GM19324 (cell line): ENCODE data around the gene PNPLA1.

Experiments
- ATAC-seq: cut with Tn5 transposase; IDR thresholded peaks from one replicate; pipeline ENCODE4 v1.9.1; 2021; ENCODE audit warnings: mild to moderate bottlenecking, moderate library complexity; ENCODE audit not compliant: unreplicated experiment, low FRiP score

Gene PNPLA1, protein sequence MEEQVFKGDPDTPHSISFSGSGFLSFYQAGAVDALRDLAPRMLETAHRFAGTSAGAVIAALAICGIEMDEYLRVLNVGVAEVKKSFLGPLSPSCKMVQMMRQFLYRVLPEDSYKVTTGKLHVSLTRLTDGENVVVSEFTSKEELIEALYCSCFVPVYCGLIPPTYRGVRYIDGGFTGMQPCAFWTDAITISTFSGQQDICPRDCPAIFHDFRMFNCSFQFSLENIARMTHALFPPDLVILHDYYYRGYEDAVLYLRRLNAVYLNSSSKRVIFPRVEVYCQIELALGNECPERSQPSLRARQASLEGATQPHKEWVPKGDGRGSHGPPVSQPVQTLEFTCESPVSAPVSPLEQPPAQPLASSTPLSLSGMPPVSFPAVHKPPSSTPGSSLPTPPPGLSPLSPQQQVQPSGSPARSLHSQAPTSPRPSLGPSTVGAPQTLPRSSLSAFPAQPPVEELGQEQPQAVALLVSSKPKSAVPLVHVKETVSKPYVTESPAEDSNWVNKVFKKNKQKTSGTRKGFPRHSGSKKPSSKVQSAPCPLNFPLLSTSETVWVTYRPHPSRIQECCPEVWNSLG

GRCh38 chr6:36269834-36270705 lies at the start of gene PNPLA1:
PNPLA1 (plus strand) TSS chr6:36270060; CDS start chr6:36270460, 400 bp downstream.
- no peak for ATAC-seq

GRCh38 chr6:36220226-36220625 lies 49.6 kb upstream of the PNPLA1 start:
- no peak for ATAC-seq

DNA sequence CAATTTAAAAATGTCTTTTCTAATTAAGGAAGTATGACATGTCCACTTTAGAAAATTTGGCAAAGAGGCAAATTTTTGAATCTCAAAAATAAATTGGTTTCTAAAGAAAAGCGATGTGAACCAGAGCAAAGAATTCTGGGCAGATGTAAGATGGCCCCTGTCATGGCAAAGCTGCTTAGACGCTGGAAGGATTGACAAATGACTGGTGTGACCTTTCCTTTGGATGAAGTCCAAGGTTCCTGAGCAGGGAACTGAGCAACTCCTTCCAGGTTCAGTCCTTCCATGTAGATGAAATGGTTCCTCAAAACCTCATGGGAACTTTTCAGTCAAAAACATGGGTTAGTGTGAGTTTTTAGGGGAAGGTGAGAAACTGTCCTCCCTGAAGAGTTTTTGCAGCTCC lies 48.2 kb upstream of the PNPLA1 start:
- no peak for ATAC-seq

- ATAC-seq: no peak
Measured at GRCh38 chr6:36222924-36223323, 46.9 kb upstream of the PNPLA1 start.

DNA sequence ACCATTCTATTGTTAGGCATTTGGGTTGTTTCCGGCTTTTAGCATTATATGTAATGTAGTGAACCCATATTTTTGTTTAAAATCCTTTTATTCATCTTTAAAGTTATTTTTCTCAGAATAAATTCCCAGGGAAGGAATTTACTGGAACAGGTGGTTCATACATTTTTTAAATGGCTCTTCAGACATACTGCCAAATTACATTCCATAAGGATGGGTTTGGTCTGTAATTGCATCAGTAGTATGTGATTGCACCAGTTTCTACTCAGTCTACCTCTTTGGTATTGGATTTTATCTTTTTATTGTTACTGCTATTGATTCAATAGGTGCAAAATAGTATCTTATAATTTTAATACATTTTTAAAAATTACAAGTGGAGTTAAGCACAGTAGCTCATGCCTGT lies 46.2 kb upstream of the PNPLA1 start:
- ATAC-seq: no peak

- ATAC-seq: no peak
Measured at GRCh38 chr6:36224918-36225461, 44.9 kb upstream of the PNPLA1 start.

GRCh38 chr6:36226438-36227047 lies 43.3 kb upstream of the PNPLA1 start:
- no peak for ATAC-seq

DNA sequence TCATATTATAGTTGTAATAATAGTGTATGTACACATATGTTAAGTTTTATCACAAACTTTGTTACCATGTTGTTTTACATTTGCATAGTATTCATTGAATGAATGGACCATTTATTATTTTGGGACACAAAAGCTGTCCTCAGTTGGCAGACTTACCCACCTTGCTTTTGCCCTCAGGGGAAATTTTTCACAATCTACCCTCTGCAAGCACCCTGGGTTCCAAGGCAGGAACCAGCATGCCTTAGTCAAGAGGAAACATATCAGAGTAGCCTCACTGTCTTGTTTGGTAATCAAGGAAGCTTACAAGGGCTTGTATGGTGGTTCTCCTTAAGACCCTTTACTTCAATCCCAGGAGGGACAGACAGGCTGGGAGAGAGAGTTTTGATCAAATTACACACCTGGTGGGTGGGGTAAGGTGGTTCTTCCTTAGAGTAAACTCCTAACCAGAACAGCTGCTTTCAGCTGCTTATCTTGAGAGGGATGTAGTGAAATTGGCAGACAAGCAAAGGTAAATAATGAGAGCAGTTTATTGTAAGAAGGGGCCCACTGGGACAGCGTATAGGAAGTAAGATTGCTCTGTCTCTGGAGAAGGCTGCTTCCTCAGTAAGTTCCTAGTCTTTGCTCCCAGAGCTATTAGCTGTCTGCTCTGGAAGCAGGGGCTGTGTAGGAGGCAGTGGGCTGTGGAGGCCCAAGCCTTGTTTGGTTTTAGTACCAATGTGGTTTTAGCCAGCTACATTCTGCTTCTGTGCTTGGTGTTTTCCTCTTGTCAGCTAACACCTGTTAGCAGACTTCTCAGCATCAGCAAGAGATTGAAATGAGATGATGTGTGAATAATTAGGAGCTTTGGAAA lies 42.3 kb upstream of the PNPLA1 start:
- no peak for ATAC-seq

DNA sequence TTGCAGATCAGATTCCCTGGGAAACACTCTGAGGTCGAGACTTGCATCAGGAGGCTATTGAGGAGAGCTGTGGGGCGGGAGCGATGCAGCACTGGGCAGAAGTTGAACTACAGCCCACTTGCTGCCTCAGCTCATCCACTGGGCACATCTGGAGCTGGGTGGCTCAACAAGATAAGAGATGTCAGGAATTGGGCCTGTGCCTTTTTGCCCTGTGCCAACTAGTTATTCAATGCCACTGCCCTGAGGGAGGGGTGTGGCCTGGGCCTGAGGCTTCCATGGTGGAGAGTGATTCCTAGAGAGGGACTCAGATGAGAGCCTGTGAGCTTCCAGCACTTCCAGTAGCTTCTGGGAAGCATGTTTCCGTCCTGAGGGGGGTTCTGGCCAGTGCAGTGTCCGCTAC lies 40.6 kb upstream of the PNPLA1 start:
- no peak for ATAC-seq

- ATAC-seq: no peak
Measured at GRCh38 chr6:36230371-36230770, 39.5 kb upstream of the PNPLA1 start.

DNA sequence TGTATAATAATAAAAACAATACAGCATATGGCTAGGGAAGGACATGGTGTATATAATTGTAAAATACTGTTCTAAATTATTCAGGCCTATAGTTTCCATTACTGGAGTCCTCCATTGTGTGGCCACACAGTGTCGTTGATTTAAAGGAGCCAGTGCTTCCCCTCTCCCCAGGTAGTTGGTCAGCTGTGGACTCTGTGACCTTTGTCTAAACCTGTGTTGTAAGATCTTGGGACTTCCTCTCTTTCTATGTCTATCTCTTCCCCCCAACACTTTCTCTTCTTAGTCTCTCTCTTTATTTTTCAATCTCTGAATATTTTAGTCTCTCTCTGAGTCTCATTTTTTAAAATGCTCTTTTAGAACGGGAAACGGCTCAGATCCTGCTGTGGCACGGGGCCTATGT lies 37.7 kb upstream of the PNPLA1 start:
- ATAC-seq: no peak

DNA sequence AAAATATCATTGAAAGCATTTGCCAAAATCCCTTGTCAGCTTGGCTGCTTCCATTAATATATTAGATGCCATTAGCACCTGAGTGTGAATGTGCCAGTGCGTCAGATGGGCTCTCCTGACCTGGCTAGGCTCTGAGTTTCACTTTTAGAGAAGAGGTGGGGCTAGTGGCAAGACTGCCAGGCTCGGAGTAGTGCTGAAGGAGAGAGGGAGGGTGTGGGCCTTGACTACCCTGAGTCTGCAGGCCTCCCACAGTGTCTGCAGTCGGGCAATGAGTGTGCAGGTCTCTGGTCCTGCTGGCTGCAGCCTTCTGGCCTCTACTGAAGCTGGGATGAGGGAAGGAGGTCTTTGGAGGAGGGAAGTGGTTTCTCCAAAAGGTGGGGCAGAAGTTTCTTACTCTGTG lies 34.6 kb upstream of the PNPLA1 start:
- ATAC-seq: no peak

DNA sequence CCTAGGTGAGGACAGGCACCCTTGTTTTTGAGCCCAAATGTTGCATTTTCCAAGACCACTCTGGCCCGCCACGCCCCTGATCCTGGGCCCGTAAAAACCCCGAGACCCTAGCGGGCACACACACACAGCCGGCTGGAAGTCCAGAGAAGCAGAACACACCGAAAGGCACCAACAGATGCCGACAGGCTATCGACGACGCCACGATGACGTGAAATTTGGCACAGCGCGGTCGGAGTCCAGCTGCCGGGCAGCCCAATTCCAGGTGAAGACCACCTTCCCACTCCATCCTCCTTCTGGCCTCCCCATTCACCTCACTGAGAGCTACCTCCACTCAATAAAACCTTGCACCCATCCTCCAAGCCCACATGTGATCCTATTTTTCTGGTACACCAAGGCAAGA lies 34.0 kb upstream of the PNPLA1 start:
- ATAC-seq: no peak

GRCh38 chr6:36239774-36240173 lies 30.1 kb upstream of the PNPLA1 start:
- ATAC-seq: no peak

DNA sequence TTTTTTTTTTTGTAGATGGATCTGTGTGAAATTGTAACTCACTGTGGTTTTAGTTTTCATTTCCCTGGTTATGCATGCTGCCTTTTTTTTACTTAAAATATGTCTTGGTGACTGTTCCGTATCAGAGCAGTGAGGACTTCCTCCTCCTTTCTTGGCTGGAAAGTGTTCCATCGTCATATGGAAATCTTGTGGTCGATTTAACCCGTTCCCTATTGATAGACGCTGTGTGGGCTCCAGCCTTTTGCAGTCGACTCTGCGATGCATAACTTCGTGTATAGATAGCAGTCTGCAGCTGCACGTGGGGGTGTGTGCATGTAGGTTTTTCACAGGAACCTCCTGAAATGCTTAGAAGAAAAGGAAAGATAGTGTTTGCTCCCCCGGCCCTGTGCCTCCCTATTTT lies 28.1 kb upstream of the PNPLA1 start:
- no peak for ATAC-seq

DNA sequence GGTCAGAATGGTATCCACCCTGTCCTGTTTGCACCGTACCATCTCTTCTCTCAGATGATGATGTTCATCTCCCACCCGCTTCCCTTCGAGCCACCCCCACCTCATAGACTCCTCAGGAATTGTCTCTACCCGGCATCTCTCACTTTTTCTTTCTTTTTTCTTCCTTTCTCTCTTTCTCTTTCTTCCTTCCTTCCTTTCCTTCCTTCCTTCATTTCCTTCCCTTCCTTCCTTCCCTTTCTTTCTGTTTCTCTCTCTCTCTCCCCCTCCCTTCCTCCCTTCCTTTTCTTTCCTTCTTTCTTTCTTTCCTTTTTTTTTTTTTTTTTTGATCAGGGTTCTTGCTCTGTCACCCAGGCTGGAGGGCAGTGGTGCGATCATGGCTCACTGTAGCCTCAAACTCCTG lies 27.7 kb upstream of the PNPLA1 start:
- ATAC-seq: no peak

DNA sequence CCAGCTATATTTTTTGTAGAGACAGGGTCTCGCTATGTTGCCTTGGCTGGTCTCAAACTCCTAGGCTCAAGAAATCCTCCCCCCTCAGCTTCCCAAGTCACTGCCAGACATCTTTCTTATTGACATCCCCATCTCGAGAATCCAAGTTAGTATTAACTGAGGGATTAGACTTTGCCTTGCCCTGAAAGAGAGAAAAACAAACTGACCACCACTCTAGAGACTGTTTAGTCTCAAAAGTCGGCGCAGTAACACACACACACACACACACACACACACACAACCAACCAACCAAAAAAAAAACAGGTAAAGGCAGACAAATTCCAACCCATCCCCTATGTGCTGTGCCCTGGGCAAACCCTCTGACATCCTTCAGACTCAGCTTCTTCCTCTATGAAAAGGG lies 27.2 kb upstream of the PNPLA1 start:
- ATAC-seq: no peak

DNA sequence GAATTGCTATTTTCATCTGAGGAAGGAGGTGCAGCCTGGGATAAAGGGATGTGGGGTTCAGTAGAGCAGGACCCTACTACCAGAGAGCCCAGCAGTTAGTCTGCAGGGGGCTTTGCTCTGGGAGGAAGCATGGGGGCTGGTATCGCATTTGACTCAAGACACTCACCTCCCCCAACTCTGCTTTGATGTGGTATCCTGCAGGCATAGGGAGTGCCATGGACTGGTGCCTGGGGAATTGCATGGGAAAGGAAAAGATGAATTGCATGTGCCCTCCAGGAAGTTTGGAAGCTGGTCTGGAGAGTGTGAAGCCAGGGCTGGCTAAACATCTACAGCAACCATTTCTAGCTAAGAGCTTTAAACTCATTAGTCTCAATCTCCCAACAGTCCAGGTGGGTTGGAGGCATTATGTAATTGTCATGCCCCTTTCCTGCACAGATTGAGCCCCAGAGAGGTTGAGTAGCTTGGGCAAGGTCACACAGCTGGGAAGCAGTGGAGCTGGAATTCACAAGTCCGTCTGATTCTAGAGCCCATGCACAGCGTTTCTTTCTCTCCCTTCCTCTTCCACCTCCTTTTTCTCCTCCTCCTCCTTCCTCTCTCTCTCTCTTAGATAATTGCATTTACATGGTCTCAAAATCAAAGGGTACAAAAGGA lies 26.2 kb upstream of the PNPLA1 start:
- no peak for ATAC-seq

GRCh38 chr6:36244641-36245280 lies 25.1 kb upstream of the PNPLA1 start:
- ATAC-seq: no peak
